ENCODE data around the gene RSKR. TPM values are rescaled to one million over a fixed set of nuclear protein-coding genes. Genes with fewer than 3 reads are reported as not detected.

The RSKR gene
- total RNA-seq, 1 experiment from 2014 or later, result 25.8 TPM

GRCh38 chr17:28643983-28644786 is 30.2 kb upstream of the RSKR start:
- H2AK5ac ChIP-seq (ENCODE audit: insufficient read length, low read length), result no peak overlapping the region

More at GRCh38 chr17:28643983-28644786, 30.2 kb upstream of the RSKR start:
- H3K79me1 ChIP-seq (ENCODE audit: insufficient read depth, low read depth, low read length, poor library complexity, severe bottlenecking), result no peaks in the 10 kb centered on the region
- peak; percentile 65 for TF ChIP-seq CTCF (conservative IDR thresholded peaks at IDR 0.05)
- Mint-ChIP-seq H3K9me3 (no peaks in the 10 kb centered on the region), H3K36me3 (ENCODE audit: insufficient read depth in 1 of 3, low read depth in 3 of 3) (peaks cover 25 to 62% (median 50%) of the 10 kb centered on the region in 3 experiments), H3K27me3 (ENCODE audit: low read depth) (no peaks in the 10 kb centered on the region), H3K27ac (peak overlapping the region; percentile 62 to 84 (median 73)), H3K4me1 (peaks cover 14 to 23% of the 10 kb centered on the region in 2 experiments), H3K4me3 (peak overlapping the region; percentile 87 to 94)
- WGBS (ENCODE audit: extremely low coverage, insufficient read length, low lambda C conversion rate), result no CpG with 5 or more reads among the region's 18 CpGs
- H2BK15ac ChIP-seq (ENCODE audit: low read depth, low read length), result no peak overlapping the region
- no peak overlapping the region for H4K8ac ChIP-seq (replicated peaks; ENCODE audit: insufficient read length, low read depth, low read length)
- H2BK5ac ChIP-seq (ENCODE audit: insufficient read length, low read length), result no peak overlapping the region
- H3K23me2 ChIP-seq (ENCODE audit: insufficient read length, low read depth, low read length, poor library complexity, severe bottlenecking), result peaks cover 6% of the 10 kb centered on the region
- no peak overlapping the region for H2AFZ ChIP-seq (ENCODE audit: low read length)
- no peaks in the 10 kb centered on the region; the same call in 1 of the 2 replicates for H3K79me2 ChIP-seq (ENCODE audit: insufficient read depth, low read length)
- no peak overlapping the region for H4K5ac ChIP-seq (ENCODE audit: insufficient read length, low read depth, low read length)
- no peaks in the 10 kb centered on the region for H3K9me3 ChIP-seq (ENCODE audit: control insufficient read depth, low read depth, low read length)
- no peak overlapping the region for H3K4ac ChIP-seq (ENCODE audit: low read depth, low read length)
- H3K23ac ChIP-seq (ENCODE audit: insufficient read length, low read depth, low read length), result no peak overlapping the region
- H3K4me1 ChIP-seq (ENCODE audit: insufficient read depth, low read length), result no peaks in the 10 kb centered on the region
- H3K56ac ChIP-seq (ENCODE audit: insufficient read length, low read depth, low read length), result no peak overlapping the region
- H2BK120ac ChIP-seq (ENCODE audit: low read depth, low read length, poor library complexity, severe bottlenecking), result no peak overlapping the region
- H3K9ac ChIP-seq (ENCODE audit: extremely low read depth, insufficient read length, low read length), result peak overlapping the region; percentile 90
- no peak overlapping the region for H2BK12ac ChIP-seq (ENCODE audit: insufficient read length, low read depth, low read length)
- H4K91ac ChIP-seq (ENCODE audit: insufficient read length, low read depth, low read length), result no peak overlapping the region
- H3K27ac ChIP-seq (ENCODE audit: insufficient read length, low read depth, low read length), result no peak overlapping the region
- no peak overlapping the region for H2BK20ac ChIP-seq (ENCODE audit: low read depth, low read length, poor library complexity, severe bottlenecking)
- no peaks in the 10 kb centered on the region for H4K20me1 ChIP-seq (ENCODE audit: control insufficient read depth, insufficient read depth, insufficient read length)
- no peak overlapping the region for H3K18ac ChIP-seq (ENCODE audit: insufficient read length, low read depth, low read length)
- DNase-seq, result peak; percentile 68
- H3K14ac ChIP-seq (ENCODE audit: insufficient read depth, low read length), result no peak overlapping the region; the same call in 1 of the 2 replicates
- H3K4me2 ChIP-seq (ENCODE audit: insufficient read depth, insufficient read length, low read length), result peak overlapping the region; percentile 99
- H3T11ph ChIP-seq (ENCODE audit: low read length), result no peak overlapping the region
- no peaks in the 10 kb centered on the region for H3K27me3 ChIP-seq (ENCODE audit: insufficient read depth, low read length)
